ENCODE results near the gene OBP2A.

- TF ChIP-seq TAF1 (IDR thresholded peaks at IDR 0.05; ENCODE audit: borderline replicate concordance, insufficient read depth, low read length) = no peak
- no peak for TF ChIP-seq FOXP2 (optimal IDR thresholded peaks at IDR 0.05; ENCODE audit: borderline replicate concordance, extremely low read depth, extremely low read length, insufficient read depth)
- TF ChIP-seq POLR2AphosphoS5 (IDR thresholded peaks at IDR 0.05; ENCODE audit: low read depth, low read length) = no peak
These were observed 16.4 kb downstream of the OBP2A start for GRCh38 chr9:135562235-135562745.

Measured in PFSK-1 (cell line).